Activated CD4-positive, alpha-beta T cell treated with anti-CD3 and anti-CD28 coated beads, Interleukin-2, amount 50 U/mL, for 1 hour (primary cell): ENCODE measurements around the gene TMOD1.

ENCODE experiments used
- DNase-seq: peaks from one replicate; pipeline ENCODE4 v3.0.0-alpha.2; 2020

TMOD1 gene

GRCh38 chr9:97551308-97551707, 49.8 kb downstream of the TMOD1 start:
- DNase-seq: no peak

DNA sequence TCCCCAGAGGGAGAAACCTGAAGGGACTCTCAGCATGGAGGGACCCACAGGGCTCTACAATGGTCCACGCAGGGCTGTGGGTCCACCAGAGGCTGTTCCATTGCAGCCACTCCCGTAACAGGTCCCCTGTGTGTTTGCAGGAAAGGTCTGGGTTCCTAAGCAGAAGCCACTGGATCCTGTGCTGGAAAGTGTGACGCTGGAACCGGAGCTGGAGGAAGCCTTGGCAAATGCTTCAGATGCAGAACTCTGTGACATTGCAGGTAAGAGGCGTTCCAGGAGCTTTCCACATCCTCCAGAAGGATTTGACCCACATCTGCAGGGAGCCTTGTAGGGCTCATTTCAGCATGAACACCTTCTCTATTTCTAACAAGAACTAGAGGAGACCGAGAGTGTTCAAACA, 51.7 kb downstream of the TMOD1 start:
- no peak for DNase-seq

DNA sequence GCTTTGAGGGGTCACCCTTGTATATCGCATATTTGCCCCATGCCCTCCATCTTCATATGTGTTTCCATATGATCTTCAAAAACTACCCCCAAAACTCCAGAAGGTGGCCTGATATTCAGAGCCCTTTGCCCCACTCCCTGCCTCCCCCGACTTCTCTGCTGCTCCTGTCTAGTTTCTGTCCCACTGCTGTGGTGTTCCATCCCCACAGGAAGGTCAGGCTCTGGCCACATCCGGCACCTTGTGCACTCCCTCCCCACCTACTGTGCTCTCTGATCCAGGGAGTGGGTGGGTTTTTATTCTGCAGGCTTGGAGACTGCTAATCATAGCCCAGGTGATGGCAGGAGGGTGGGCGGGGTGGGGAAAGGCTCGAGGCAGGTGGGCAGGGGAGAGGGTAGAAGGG, 52.4 kb downstream of the TMOD1 start:
- DNase-seq: no peak

DNA sequence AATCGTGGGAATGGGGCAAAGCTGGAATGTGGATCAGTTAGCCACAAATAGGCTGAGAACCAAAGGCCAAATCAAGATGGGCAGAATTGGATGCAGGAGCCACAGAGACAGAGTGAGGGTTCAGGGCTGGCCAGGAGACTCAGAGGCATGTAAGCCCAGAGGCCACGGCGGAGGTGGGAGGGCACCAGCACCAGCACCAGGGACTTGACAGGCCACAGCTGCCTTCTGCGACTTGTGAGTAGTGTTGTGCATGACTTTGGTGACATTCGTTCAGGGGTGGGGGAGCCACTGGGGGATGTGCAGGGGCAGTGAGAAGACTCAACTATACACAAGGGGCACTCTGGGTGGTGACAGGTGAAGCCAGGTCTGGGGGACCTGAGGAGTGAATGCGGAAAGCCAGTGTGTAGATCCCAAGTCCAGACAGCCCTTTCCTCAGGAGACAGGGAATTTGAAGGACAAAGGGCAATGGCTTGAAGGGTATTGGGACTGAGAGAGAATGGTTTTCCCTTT, 53.2 kb downstream of the TMOD1 start:
- no peak for DNase-seq

DNA sequence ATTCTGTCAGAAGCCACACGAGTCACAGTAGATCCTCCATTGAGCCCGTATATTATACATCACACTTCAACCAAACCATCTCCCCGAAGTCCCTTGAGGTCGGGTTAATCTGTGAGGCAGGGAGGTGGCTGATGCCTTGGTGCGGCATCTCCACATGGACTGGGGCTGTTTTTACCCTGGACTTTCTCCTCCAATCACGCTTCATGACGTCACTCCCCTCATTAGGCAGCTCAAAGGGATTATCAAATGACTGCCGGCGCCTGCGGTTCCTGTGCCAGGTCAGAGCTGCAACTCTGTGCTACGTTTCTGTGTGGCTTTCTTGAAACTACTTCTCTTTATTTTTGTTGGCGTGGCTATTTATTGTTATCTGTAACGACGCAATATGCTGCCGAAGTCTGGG, 53.7 kb downstream of the TMOD1 start:
- no peak for DNase-seq

- no peak for DNase-seq
Observed at GRCh38 chr9:97556036-97556720, 54.7 kb downstream of the TMOD1 start.

DNA sequence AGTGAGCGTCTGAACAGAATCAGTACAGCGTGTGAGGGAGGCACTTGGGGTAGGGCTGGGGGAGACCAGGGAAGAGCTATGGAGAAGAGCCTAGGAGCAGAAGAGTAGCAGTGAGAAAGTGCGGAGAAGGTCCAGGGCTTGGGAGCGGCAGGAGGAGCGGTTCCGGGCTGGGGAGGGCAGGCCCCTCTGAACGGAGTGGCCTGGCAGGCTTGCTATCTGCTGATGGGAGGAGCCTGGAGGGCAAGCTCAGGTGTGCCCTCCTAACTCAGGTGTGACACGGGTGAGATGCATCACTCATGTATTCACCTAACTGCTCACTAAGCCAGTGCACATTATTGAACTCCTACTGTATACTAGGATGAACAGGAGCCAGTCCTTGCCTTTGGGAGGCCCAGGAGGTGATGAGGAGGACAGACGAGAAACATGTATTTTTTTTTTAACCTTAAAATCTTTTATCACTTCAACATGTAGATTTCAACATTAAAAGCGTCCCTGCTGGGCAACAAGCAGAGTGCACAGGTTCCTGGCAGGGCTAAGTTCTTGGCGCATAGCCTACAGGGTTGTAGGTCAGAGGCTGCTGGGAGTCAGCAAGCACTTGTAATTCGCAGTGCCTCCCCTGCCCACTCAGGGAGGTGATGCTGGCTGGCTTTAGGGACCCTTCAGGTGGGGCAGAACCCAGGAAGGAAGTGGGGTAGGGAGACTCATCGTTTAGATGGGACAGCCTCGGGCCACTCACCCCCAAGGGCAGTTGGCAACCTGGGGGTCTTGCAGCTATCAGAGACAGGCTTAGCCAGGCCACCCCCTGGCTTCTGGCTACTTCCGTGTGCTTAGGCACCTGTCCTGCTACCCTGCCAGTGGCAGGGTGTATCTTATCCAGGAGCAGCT, 55.5 kb downstream of the TMOD1 start:
- no peak for DNase-seq

DNA sequence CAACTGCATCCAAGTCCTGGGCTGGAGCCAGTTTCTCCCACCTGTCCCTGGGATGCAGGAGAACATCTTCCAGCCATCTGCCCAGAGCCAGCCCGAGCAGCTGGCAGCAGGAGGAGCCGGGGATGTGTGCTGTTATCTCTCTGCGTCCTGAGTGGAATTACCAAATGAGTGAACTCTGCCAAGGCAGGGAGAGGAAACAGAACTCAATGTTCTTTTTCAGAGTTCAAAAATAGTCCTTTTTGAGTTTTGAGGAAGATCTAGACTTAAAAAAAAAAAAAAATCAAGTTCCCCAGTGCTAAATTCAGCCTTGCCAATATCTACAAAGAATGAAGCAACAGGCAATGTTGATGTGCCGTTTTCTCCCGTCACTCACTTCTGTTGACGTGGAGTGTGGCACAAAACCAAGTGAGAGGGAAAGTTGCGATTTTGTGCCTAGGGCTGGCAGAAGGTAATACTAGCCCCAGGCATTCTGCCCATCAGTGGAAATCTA, 56.2 kb downstream of the TMOD1 start:
- DNase-seq: no peak

DNA sequence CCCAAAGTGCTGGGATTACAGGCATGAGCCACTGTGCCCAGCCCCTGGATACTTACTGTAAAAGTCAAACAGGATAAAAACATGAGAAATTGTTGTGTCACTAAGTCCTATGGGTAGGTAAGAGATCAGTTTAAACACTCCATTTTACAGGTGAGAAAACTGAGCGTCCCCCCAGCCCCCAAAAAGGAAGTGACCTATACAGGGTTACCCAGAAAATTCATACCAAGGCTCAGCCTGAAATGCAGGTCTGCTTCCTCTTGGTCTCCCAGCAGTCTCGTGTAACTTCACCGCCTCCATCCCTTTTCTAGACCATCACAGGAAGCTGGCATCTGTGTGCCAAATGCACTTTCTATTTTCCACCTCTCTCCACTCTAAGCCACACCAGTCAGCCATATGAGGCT, 57.2 kb downstream of the TMOD1 start:
- DNase-seq: no peak

GRCh38 chr9:97559111-97559514, 57.6 kb downstream of the TMOD1 start:
- no peak for DNase-seq

DNA sequence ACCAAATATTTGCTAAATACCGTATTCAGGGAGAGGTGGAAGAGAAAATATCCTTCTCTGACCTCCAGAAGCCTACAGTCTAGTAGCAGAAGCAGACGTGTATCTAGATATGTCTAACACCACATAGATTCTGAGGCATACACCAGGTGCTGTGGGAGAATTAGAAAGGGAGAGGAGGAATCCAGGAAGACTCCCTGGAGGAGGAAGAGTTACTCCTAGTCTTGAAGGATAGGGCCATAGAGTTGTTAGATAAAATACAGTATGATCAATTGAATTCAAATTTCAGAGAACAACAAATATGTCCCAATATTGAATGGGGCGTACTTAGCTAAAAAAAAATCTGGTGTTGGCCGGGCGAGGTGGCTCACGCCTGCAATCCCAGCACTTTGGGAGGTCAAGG, 58.7 kb downstream of the TMOD1 start:
- no peak for DNase-seq

DNA sequence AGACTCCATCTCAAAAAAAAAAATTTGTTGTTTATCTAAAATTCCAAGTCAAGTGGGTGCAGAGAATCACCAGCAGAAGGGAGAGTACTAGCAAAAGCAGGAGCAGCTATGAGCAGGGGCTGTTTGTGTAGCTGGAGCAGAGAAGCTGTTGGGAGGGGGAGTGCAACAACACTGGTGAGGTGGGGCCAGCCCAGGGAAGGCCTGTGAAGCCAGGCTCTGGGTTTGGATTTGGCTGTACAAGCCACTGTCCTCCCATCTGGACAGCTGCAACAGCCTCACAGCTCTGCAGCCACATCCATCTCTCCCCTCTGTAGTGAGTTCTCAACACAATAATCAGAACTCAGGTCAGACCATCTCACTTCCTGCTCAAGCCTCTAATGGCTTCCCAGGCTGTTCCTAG, 59.4 kb downstream of the TMOD1 start:
- DNase-seq: no peak

- DNase-seq: no peak
Observed at GRCh38 chr9:97561501-97561900, 60.0 kb downstream of the TMOD1 start.

GRCh38 chr9:97562542-97562941, 61.1 kb downstream of the TMOD1 start:
- DNase-seq: no peak

- no peak for DNase-seq
Observed at GRCh38 chr9:97563458-97564135, 62.1 kb downstream of the TMOD1 start.

GRCh38 chr9:97564291-97565175, 63.1 kb downstream of the TMOD1 start:
- DNase-seq: no peak

DNA sequence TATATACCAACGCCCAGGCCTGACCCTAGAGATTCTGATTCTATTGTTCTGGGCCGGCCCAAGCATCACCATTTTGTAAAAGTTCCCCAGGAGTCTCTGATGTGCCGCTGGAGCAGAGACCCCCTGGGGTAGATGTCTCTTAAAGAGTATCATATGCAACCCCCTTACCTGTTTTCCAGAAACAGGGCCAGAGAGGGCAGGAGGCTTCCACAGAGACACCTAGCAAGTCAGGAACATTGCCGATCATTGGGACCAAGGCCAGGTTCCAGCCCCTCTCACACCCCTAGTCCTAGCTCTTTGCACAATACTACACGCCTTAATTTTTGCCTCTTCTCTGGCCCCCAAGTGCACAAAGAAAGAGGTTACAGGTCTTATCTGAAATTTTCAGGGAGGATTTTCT, 63.8 kb downstream of the TMOD1 start:
- DNase-seq: no peak

DNA sequence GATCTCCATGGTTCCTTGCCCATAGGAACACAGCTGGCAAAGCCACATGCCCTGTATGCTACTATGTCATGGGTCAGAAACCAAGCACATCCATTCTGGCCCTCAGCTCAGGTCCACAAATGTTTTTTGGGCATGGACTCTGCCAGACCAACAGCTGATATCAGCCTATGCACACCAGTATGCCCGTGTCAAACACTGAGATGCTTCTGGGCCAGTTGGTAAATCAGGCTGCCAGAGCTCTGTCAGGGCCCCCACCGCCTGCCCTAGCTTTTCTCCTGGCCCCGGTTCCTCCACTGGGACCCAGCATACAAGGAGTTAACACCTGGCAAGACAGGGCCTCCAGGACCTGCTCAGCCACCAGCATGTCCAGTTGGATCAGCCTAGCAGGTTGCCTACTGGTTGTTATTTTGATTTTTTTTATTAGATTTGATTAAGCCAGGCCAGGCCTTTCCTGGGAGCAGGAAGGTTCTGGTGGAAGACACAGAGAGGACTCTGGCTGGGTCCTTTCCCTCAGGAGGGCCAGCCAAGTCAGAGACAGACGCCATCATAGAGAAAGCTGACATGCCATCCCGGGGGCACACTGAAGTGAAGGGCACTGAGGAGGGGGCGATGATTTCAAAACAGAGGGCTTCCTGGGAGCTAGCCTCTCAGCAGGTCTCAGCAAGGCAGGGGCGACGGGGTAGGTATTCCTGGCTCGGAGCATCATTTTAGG, 65.9 kb downstream of the TMOD1 start:
- no peak for DNase-seq

GRCh38 chr9:97567894-97568202, 66.4 kb downstream of the TMOD1 start:
- DNase-seq: no peak

- no peak for DNase-seq
Observed at GRCh38 chr9:97568461-97569275, 67.2 kb downstream of the TMOD1 start.

GRCh38 chr9:97570899-97571298, 69.4 kb downstream of the TMOD1 start:
- DNase-seq: no peak
